Osteocyte (in vitro differentiated cells): ENCODE results near the gene GGNBP2. TPM values are rescaled to one million over a fixed set of nuclear protein-coding genes. Genes with fewer than 3 reads are reported as not detected.

Experiments
- DNase-seq: peaks from one replicate; pipeline ENCODE4 v3.0.0; 2021; ENCODE audit warnings: mixed read lengths; ENCODE audit not compliant: unreplicated experiment; ENCODE audit errors: extremely low spot score
- H3K27ac Mint-ChIP-seq: one replicate; pipeline ENCODE4 v1.8.0; 2021; ENCODE audit warnings: mild to moderate bottlenecking, mixed read lengths; ENCODE audit not compliant: unreplicated experiment
- H3K27me3 Mint-ChIP-seq: one replicate; pipeline ENCODE4 v1.8.0; 2021; ENCODE audit warnings: mixed read lengths; ENCODE audit not compliant: unreplicated experiment
- H3K36me3 Mint-ChIP-seq: one replicate; pipeline ENCODE4 v1.8.0; 2021; ENCODE audit warnings: mixed read lengths; ENCODE audit not compliant: unreplicated experiment
- H3K4me1 Mint-ChIP-seq: one replicate; pipeline ENCODE4 v1.8.0; 2021; ENCODE audit warnings: mixed read lengths; ENCODE audit not compliant: unreplicated experiment
- H3K4me3 Mint-ChIP-seq: one replicate; pipeline ENCODE4 v1.8.0; 2021; ENCODE audit warnings: mild to moderate bottlenecking, moderate library complexity, mixed read lengths; ENCODE audit not compliant: unreplicated experiment
- H3K9me3 Mint-ChIP-seq: one replicate; pipeline ENCODE4 v1.8.0; 2021; ENCODE audit warnings: mixed read lengths; ENCODE audit not compliant: unreplicated experiment
- total RNA-seq: library from RNA; stranded (reverse); gene quantifications from 2 replicates; pipeline ENCODE4 v1.2.1, GENCODE V29; 2021
- TF ChIP-seq, protein P1 (sequence below): fragments of 200-600 bp; sonication (generic); IDR thresholded peaks from 2 replicates; pipeline ENCODE4 v1.5.0; 2021; ENCODE audit warnings: antibody characterized with exemption, mild to moderate bottlenecking, moderate library complexity

GGNBP2 gene
- total RNA-seq, 1 donor from 2014 or later = 76.1 TPM

DNA sequence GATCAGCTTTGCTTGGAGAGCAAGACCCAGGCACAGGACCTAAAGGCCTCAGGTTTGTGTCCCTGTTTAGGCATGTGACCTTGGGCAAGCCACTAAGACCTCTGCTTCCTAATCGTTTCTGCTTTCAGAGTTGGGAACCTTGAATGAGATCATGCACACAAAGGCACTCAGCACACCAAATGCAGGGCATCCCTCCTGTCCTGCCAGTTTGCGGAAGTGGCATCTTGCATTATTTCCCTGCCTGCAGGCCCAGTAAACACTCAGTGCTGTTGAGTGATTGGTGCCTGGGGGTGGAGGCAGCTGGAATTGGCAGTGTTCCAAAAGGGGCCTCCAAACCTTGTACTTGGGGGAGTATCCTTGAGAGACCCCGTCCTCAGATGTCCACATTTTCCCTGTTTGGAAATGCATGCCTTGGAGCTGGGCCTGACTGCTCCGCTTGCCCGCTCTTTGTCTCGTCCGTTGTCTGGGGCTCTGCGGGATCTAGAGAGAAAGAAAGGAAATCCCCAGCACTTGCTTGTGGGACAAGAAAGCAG, 85.3 kb downstream of the GGNBP2 start:
- DNase-seq = no peak
- TF ChIP-seq, protein P1, sequence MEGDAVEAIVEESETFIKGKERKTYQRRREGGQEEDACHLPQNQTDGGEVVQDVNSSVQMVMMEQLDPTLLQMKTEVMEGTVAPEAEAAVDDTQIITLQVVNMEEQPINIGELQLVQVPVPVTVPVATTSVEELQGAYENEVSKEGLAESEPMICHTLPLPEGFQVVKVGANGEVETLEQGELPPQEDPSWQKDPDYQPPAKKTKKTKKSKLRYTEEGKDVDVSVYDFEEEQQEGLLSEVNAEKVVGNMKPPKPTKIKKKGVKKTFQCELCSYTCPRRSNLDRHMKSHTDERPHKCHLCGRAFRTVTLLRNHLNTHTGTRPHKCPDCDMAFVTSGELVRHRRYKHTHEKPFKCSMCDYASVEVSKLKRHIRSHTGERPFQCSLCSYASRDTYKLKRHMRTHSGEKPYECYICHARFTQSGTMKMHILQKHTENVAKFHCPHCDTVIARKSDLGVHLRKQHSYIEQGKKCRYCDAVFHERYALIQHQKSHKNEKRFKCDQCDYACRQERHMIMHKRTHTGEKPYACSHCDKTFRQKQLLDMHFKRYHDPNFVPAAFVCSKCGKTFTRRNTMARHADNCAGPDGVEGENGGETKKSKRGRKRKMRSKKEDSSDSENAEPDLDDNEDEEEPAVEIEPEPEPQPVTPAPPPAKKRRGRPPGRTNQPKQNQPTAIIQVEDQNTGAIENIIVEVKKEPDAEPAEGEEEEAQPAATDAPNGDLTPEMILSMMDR = no peak
- no peaks in the 10 kb centered on the region for H3K9me3 Mint-ChIP-seq
- no peak overlapping the region for H3K4me3 Mint-ChIP-seq
- H3K4me1 Mint-ChIP-seq = peaks cover 13% of the 10 kb centered on the region
- no peaks in the 10 kb centered on the region for H3K36me3 Mint-ChIP-seq
- no peak overlapping the region for H3K27ac Mint-ChIP-seq
- H3K27me3 Mint-ChIP-seq = peaks cover 46% of the 10 kb centered on the region

DNA sequence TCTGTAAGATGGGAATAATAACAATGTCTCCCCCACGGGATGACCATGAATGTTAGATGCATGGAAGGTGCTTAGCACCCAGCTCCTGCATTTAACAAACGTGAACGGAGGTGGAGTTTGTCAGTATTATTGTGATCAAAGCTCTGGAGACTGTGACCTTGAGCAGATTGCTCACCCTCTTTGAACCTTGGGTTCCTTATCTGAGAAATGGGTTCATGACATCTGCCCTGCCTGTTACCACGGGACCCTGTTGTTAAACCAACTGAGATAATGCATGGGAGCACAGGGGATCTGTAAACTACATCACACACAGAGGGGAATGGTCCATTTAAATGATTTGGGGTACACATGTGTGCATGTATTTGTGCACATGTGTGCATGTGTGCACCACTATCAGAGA, 86.3 kb downstream of the GGNBP2 start:
- TF ChIP-seq, protein P1 = no peak
- Mint-ChIP-seq H3K4me3 (no peak overlapping the region), H3K27me3 (peaks cover 53% of the 10 kb centered on the region), H3K27ac (no peak overlapping the region), H3K4me1 (peaks cover 13% of the 10 kb centered on the region), H3K36me3 (no peaks in the 10 kb centered on the region), H3K9me3 (no peaks in the 10 kb centered on the region)
- DNase-seq = no peak

DNA sequence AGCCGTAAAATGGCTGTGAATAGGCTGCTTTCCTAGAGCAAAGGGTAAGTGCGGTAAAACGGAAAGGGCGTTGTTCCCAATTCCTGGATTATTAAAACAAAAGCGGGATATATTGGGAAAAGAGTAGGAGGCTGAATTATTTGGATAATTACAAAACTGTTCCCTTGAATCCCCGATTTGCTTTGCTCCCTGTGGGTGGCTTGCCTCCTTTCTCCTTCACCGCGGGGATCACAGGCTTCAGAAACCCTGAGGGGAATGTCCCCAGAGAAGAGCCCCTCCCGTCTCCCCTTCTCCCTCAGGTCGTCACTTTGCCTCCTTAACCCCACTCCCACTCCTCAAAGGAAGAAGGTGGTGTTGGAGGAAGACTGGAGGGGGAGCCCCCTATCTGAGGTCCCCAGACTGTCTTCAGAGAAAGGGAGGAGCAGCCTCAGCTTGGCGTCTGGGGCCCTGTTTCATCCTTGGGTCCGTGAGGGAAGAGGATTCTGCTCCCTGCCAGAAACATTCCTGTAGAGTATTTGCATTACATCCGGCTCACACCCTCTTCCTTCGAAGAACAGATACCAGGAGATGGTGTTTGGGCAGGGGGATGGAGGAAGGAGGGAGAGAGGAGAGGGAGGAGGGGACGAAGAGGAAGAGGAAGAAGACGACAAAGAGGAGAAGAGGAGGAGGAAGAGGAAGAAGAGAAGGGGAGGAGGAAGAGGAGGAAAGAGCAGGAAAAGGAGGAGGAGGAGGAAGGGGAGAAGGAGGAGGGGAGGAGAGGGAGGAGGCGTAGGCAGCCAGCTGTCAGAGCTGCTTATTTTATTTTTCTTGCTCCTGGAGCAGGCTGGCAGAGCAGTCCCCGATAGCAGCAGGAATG, 88.4 kb downstream of the GGNBP2 start:
- DNase-seq = no peak
- Mint-ChIP-seq H3K27ac (no peak overlapping the region), H3K4me1 (peaks cover 13% of the 10 kb centered on the region), H3K36me3 (no peaks in the 10 kb centered on the region), H3K27me3 (peaks cover 73% of the 10 kb centered on the region), H3K4me3 (no peak overlapping the region), H3K9me3 (no peaks in the 10 kb centered on the region)
- TF ChIP-seq, protein P1 = no peak

Other genes starting within 250 kb of the GGNBP2 start
- not detected in 2 replicates for gene TBC1D3G, start 221.0 kb upstream of the GGNBP2 start, total RNA-seq
- not detected in 2 replicates for gene TBC1D3H, start 156.5 kb upstream of the GGNBP2 start, total RNA-seq
- 35.2 and 35.5 TPM in 2 replicates for gene ZNHIT3, start 58.2 kb upstream of the GGNBP2 start, total RNA-seq
- 65.8 and 65.9 TPM in 2 replicates for gene MYO19, start 10.1 kb upstream of the GGNBP2 start, total RNA-seq
- 9.7 and 10.0 TPM in 2 replicates for gene PIGW, start 9.9 kb upstream of the GGNBP2 start, total RNA-seq
- 7.1 TPM in 2 replicates for gene DHRS11, start 47.0 kb downstream of the GGNBP2 start, total RNA-seq
- 3.6 and 4.3 TPM in 2 replicates for gene MRM1, start 56.7 kb downstream of the GGNBP2 start, total RNA-seq